Naive B cell (primary cell): ENCODE results near the gene ZNF691. TPM values are rescaled to one million over a fixed set of nuclear protein-coding genes. Genes with fewer than 3 reads are reported as not detected.

Experiments used
- ATAC-seq, 2 donors: fragments of 150-1000 bp; cut with Tn5 transposase; 2 replicates each; pipeline ENCODE4 v1.10.0; 2021; ENCODE audit warnings: low read depth in 2 of 2, mild to moderate bottlenecking in 2 of 2, moderate library complexity in 2 of 2
- DNase-seq: peaks from one replicate; pipeline ENCODE4 v3.0.0; 2022
- H3K27ac Mint-ChIP-seq, 6 donors: one replicate each; pipeline ENCODE4 v1.8.0; 2020 to 2022; ENCODE audit warnings: mild to moderate bottlenecking in 6 of 6, mixed read lengths in 6 of 6, moderate library complexity in 5 of 6, inconsistent platforms in 2 of 6
- H3K27me3 Mint-ChIP-seq, 3 donors: one replicate each; pipeline ENCODE4 v1.8.0; 2021 to 2022; ENCODE audit warnings: mixed read lengths in 3 of 3, mild to moderate bottlenecking in 1 of 3
- H3K36me3 Mint-ChIP-seq, 2 donors: one replicate each; pipeline ENCODE4 v1.8.0; 2020 to 2022; ENCODE audit warnings: mixed read lengths in 2 of 2, inconsistent platforms in 1 of 2, mild to moderate bottlenecking in 1 of 2
- H3K4me1 Mint-ChIP-seq, 3 donors: one replicate each; pipeline ENCODE4 v1.8.0; 2020 to 2022; ENCODE audit warnings: mixed read lengths in 3 of 3, inconsistent platforms in 1 of 3, mild to moderate bottlenecking in 1 of 3, moderate library complexity in 1 of 3
- H3K4me3 Mint-ChIP-seq, 8 donors: one replicate each; pipeline ENCODE4 v1.8.0; 2020 to 2022; ENCODE audit warnings: mild to moderate bottlenecking in 8 of 8, mixed read lengths in 8 of 8, moderate library complexity in 8 of 8, inconsistent platforms in 2 of 8
- H3K9me3 Mint-ChIP-seq, 7 donors: one replicate each; pipeline ENCODE4 v1.8.0; 2020 to 2022; ENCODE audit warnings: mixed read lengths in 7 of 7, mild to moderate bottlenecking in 5 of 7, inconsistent platforms in 2 of 7, moderate library complexity in 1 of 7
- polyA plus RNA-seq, 6 donors: library from polyadenylated mRNA; unstranded; fragments of 300-500 nt; fragmentation: Illumina TruSeq; gene quantifications; one replicate each; pipeline ENCODE4 v1.2.3, GENCODE V29; 2021; ENCODE audit warnings: low read depth in 6 of 6

The ZNF691 gene
- polyA plus RNA-seq, 6 donors from 2014 or later, result 6.2 to 13.4 (median 9.4) TPM; not detected in 1

- Mint-ChIP-seq H3K4me1 (peaks cover 12 to 22% (median 19%) of the 10 kb centered on the region in 3 donors), H3K9me3 (no peaks in the 10 kb centered on the region), H3K4me3 (peak overlapping the region in 1 of 8 donors; percentile 53), H3K27me3 (no peaks in the 10 kb centered on the region), H3K27ac (peak overlapping the region in 1 of 6 donors; percentile 52), H3K36me3 (no peaks in the 10 kb centered on the region)
- DNase-seq, result no peak
- no peak for ATAC-seq
Measured at GRCh38 chr1:42820813-42821212, 25.6 kb upstream of the ZNF691 start.

GRCh38 chr1:42821690-42822089, 24.7 kb upstream of the ZNF691 start:
- peaks cover 3 to 13% (median 10%) of the 10 kb centered on the region in 3 donors for H3K4me1 Mint-ChIP-seq
- DNase-seq, result no peak
- no peaks in the 10 kb centered on the region for H3K36me3 Mint-ChIP-seq
- no peak overlapping the region for H3K4me3 Mint-ChIP-seq
- no peak overlapping the region for H3K27ac Mint-ChIP-seq
- H3K9me3 Mint-ChIP-seq, result no peaks in the 10 kb centered on the region
- no peaks in the 10 kb centered on the region for H3K27me3 Mint-ChIP-seq
- no peak for ATAC-seq

GRCh38 chr1:42822800-42823392, 23.5 kb upstream of the ZNF691 start:
- Mint-ChIP-seq H3K27me3 (no peaks in the 10 kb centered on the region), H3K4me1 (peaks cover under 1 to 8% (median 3%) of the 10 kb centered on the region in 3 donors), H3K27ac (no peak overlapping the region), H3K4me3 (no peak overlapping the region), H3K36me3 (no peaks in the 10 kb centered on the region), H3K9me3 (no peaks in the 10 kb centered on the region)
- no peak for DNase-seq
- no peak for ATAC-seq

- Mint-ChIP-seq H3K4me1 (peaks cover 0 to 3% (median 0%) of the 10 kb centered on the region in 3 donors), H3K9me3 (no peaks in the 10 kb centered on the region), H3K36me3 (no peaks in the 10 kb centered on the region), H3K4me3 (no peak overlapping the region), H3K27me3 (no peaks in the 10 kb centered on the region), H3K27ac (no peak overlapping the region)
- no peak for ATAC-seq
- DNase-seq, result no peak
Measured at GRCh38 chr1:42824481-42825035, 21.9 kb upstream of the ZNF691 start.

GRCh38 chr1:42825036-42825851, 21.2 kb upstream of the ZNF691 start:
- ATAC-seq (no peak), DNase-seq (no peak)
- H3K27ac Mint-ChIP-seq, result no peak overlapping the region
- no peak overlapping the region for H3K4me3 Mint-ChIP-seq
- H3K9me3 Mint-ChIP-seq, result no peaks in the 10 kb centered on the region
- H3K36me3 Mint-ChIP-seq, result no peaks in the 10 kb centered on the region
- peaks cover 0 to 3% (median 0%) of the 10 kb centered on the region in 3 donors for H3K4me1 Mint-ChIP-seq
- H3K27me3 Mint-ChIP-seq, result no peaks in the 10 kb centered on the region

GRCh38 chr1:42830631-42831030, 15.8 kb upstream of the ZNF691 start:
- peaks cover 5 to 6% (median 5%) of the 10 kb centered on the region in 3 donors for H3K4me1 Mint-ChIP-seq
- H3K36me3 Mint-ChIP-seq, result peaks cover 0 to 6% of the 10 kb centered on the region in 2 donors
- H3K4me3 Mint-ChIP-seq, result no peak overlapping the region
- no peaks in the 10 kb centered on the region for H3K9me3 Mint-ChIP-seq
- peak overlapping the region in 1 of 6 donors; percentile 29 for H3K27ac Mint-ChIP-seq
- DNase-seq (no peak), ATAC-seq (no peak)
- H3K27me3 Mint-ChIP-seq, result no peaks in the 10 kb centered on the region

GRCh38 chr1:42831273-42831672, 15.1 kb upstream of the ZNF691 start:
- DNase-seq, result no peak
- ATAC-seq, result no peak
- peak overlapping the region in 1 of 6 donors; percentile 29 for H3K27ac Mint-ChIP-seq
- no peaks in the 10 kb centered on the region for H3K27me3 Mint-ChIP-seq
- H3K9me3 Mint-ChIP-seq, result no peaks in the 10 kb centered on the region
- H3K36me3 Mint-ChIP-seq, result peaks cover 0 to 6% of the 10 kb centered on the region in 2 donors
- H3K4me1 Mint-ChIP-seq, result peaks cover 5 to 6% (median 5%) of the 10 kb centered on the region in 3 donors
- no peak overlapping the region for H3K4me3 Mint-ChIP-seq

GRCh38 chr1:42832641-42833240, 13.7 kb upstream of the ZNF691 start:
- H3K9me3 Mint-ChIP-seq, result no peaks in the 10 kb centered on the region
- ATAC-seq (no peak), DNase-seq (no peak)
- no peak overlapping the region for H3K27ac Mint-ChIP-seq
- H3K4me1 Mint-ChIP-seq, result peaks cover 5 to 7% (median 6%) of the 10 kb centered on the region in 3 donors
- H3K36me3 Mint-ChIP-seq, result peaks cover 0 to 6% of the 10 kb centered on the region in 2 donors
- H3K27me3 Mint-ChIP-seq, result no peaks in the 10 kb centered on the region
- no peak overlapping the region for H3K4me3 Mint-ChIP-seq

- Mint-ChIP-seq H3K4me1 (peaks cover 13 to 19% (median 14%) of the 10 kb centered on the region in 3 donors), H3K9me3 (no peaks in the 10 kb centered on the region), H3K36me3 (peaks cover 0 to 6% of the 10 kb centered on the region in 2 donors), H3K27me3 (no peaks in the 10 kb centered on the region), H3K27ac (peak overlapping the region in 1 of 6 donors; percentile 53), H3K4me3 (no peak overlapping the region)
- ATAC-seq (no peak), DNase-seq (no peak)
Measured at GRCh38 chr1:42833981-42834380, 12.4 kb upstream of the ZNF691 start.

GRCh38 chr1:42834803-42835202, 11.6 kb upstream of the ZNF691 start:
- Mint-ChIP-seq H3K27me3 (no peaks in the 10 kb centered on the region), H3K36me3 (peaks cover 0 to 6% of the 10 kb centered on the region in 2 donors), H3K4me3 (peak overlapping the region in 1 of 8 donors; percentile 53), H3K27ac (peak overlapping the region in 1 of 6 donors; percentile 26), H3K4me1 (peaks cover 13 to 19% (median 14%) of the 10 kb centered on the region in 3 donors), H3K9me3 (no peaks in the 10 kb centered on the region)
- no peak for ATAC-seq
- no peak for DNase-seq

- no peak overlapping the region for H3K27ac Mint-ChIP-seq
Measured at GRCh38 chr1:42835422-42835821, 11.0 kb upstream of the ZNF691 start.

GRCh38 chr1:42837709-42838108, 8.7 kb upstream of the ZNF691 start:
- Mint-ChIP-seq H3K36me3 (no peaks in the 10 kb centered on the region), H3K27me3 (no peaks in the 10 kb centered on the region), H3K4me1 (peaks cover 13 to 19% (median 14%) of the 10 kb centered on the region in 3 donors), H3K27ac (peak overlapping the region in 2 of 6 donors; percentile 10 to 16), H3K4me3 (no peak overlapping the region), H3K9me3 (no peaks in the 10 kb centered on the region)
- no peak for ATAC-seq
- no peak for DNase-seq

More at GRCh38 chr1:42835422-42835821, 11.0 kb upstream of the ZNF691 start:
- H3K36me3 Mint-ChIP-seq, result peaks cover 0 to 4% of the 10 kb centered on the region in 2 donors
- DNase-seq, result no peak
- no peaks in the 10 kb centered on the region for H3K27me3 Mint-ChIP-seq
- H3K4me1 Mint-ChIP-seq, result peaks cover 13 to 19% (median 14%) of the 10 kb centered on the region in 3 donors
- no peak overlapping the region for H3K4me3 Mint-ChIP-seq
- H3K9me3 Mint-ChIP-seq, result no peaks in the 10 kb centered on the region
- no peak for ATAC-seq

- peak; percentile 58 to 84 for ATAC-seq
- DNase-seq, result no peak
- Mint-ChIP-seq H3K4me1 (peaks cover 13 to 19% (median 14%) of the 10 kb centered on the region in 3 donors), H3K27me3 (no peaks in the 10 kb centered on the region), H3K27ac (peak overlapping the region in 3 of 6 donors; percentile 21 to 69 (median 26)), H3K9me3 (no peaks in the 10 kb centered on the region), H3K36me3 (peaks cover 0 to 6% of the 10 kb centered on the region in 2 donors), H3K4me3 (peak overlapping the region in 2 of 8 donors; percentile 39 to 42)
Measured at GRCh38 chr1:42838482-42839190, 7.8 kb upstream of the ZNF691 start.
